GM19025 (cell line): ENCODE data around the gene PFKFB4.
"Not testable (repeated sequence)": the region's sequence is repeated elsewhere in the genome, so short reads cannot be mapped to it uniquely, and the experiment has no call there.

Source experiments
- ATAC-seq: cut with Tn5 transposase; IDR thresholded peaks from one replicate; pipeline ENCODE4 v1.9.1; 2021; ENCODE audit warnings: mild to moderate bottlenecking, low read depth, moderate library complexity; ENCODE audit not compliant: unreplicated experiment

The PFKFB4 gene

GRCh38 chr3:48535578-48535977 lies 21.0 kb downstream of the PFKFB4 start:
- no peak for ATAC-seq

GRCh38 chr3:48532977-48533337 lies 23.6 kb downstream of the PFKFB4 start:
- ATAC-seq = no peak

- ATAC-seq = no peak
These were observed 24.2 kb downstream of the PFKFB4 start for GRCh38 chr3:48532271-48532976.

GRCh38 chr3:48530701-48531100 lies 25.9 kb downstream of the PFKFB4 start:
- not testable (repeated sequence) for ATAC-seq

- ATAC-seq = no peak
These were observed 27.8 kb downstream of the PFKFB4 start for GRCh38 chr3:48528754-48529153.

- ATAC-seq = no peak
These were observed 28.6 kb downstream of the PFKFB4 start for GRCh38 chr3:48528048-48528447.

- ATAC-seq = no peak
These were observed 31.6 kb downstream of the PFKFB4 start for GRCh38 chr3:48524970-48525369.

- no peak for ATAC-seq
These were observed 35.0 kb downstream of the PFKFB4 start for GRCh38 chr3:48521635-48522034.

GRCh38 chr3:48519277-48519643 lies 37.3 kb downstream of the PFKFB4 start:
- no peak for ATAC-seq

- no peak for ATAC-seq
These were observed 37.8 kb downstream of the PFKFB4 start for GRCh38 chr3:48518638-48519276.

- ATAC-seq = no peak
These were observed 38.5 kb downstream of the PFKFB4 start for GRCh38 chr3:48518069-48518468.

GRCh38 chr3:48516571-48516970 lies 40.0 kb downstream of the PFKFB4 start:
- ATAC-seq = no peak

- ATAC-seq = no peak
These were observed 42.0 kb downstream of the PFKFB4 start for GRCh38 chr3:48514431-48515227.

- ATAC-seq = no peak
These were observed 45.1 kb downstream of the PFKFB4 start for GRCh38 chr3:48511551-48511950.

GRCh38 chr3:48507256-48508061 lies 49.1 kb downstream of the PFKFB4 start:
- ATAC-seq = no peak

- no peak for ATAC-seq
These were observed 50.6 kb downstream of the PFKFB4 start for GRCh38 chr3:48505968-48506504.

- no peak for ATAC-seq
These were observed 51.5 kb downstream of the PFKFB4 start for GRCh38 chr3:48505146-48505545.

- no peak for ATAC-seq
These were observed 52.3 kb downstream of the PFKFB4 start, which contains the start of gene SHISA5 for GRCh38 chr3:48504051-48504946. Gene SHISA5, minus strand, starts transcription at chr3:48504174. Its CDS starts 80 bp downstream, at chr3:48504094.

- ATAC-seq = no peak
These were observed 53.1 kb downstream of the PFKFB4 start for GRCh38 chr3:48503401-48504050.
